SK-N-SH treated with all-trans-retinoic acid at 6 μM for 48 hours (cell line): ENCODE results near the gene SUSD5.

Source experiments
- ARNTL ChIP-seq: fragments of 450-650 bp; formaldehyde crosslinking; IDR thresholded peaks from 2 replicates; pipeline ENCODE4 v1.5.0; 2020; ENCODE audit warnings: low read depth, mild to moderate bottlenecking, moderate library complexity, borderline replicate concordance
- BACH2 ChIP-seq: fragments of 250-450 bp; sonication (Bioruptor Pico); IDR thresholded peaks from 2 replicates; pipeline ENCODE4 v1.9.0; 2021; ENCODE audit warnings: mild to moderate bottlenecking, borderline replicate concordance
- ESRRG ChIP-seq: fragments of 250-450 bp; sonication (Bioruptor Pico); IDR thresholded peaks from 2 replicates; pipeline ENCODE4 v1.6.1; 2021; ENCODE audit warnings: mild to moderate bottlenecking
- GLIS3 ChIP-seq: fragments of 250-450 bp; sonication (Bioruptor Pico); IDR thresholded peaks from 2 replicates; pipeline ENCODE4 v1.5.0; 2020; ENCODE audit warnings: mild to moderate bottlenecking, moderate library complexity
- OSR1 ChIP-seq: fragments of 250-450 bp; sonication (Bioruptor Pico); IDR thresholded peaks from 2 replicates; pipeline ENCODE4 v1.8.0; 2022; ENCODE audit warnings: moderate library complexity, mild to moderate bottlenecking, inconsistent platforms
- PPARA ChIP-seq: fragments of 250-450 bp; sonication (Bioruptor Pico); IDR thresholded peaks from 2 replicates; pipeline ENCODE4 v1.5.0; 2020; ENCODE audit warnings: mild to moderate bottlenecking, borderline replicate concordance
- RARB ChIP-seq: fragments of 250-450 bp; sonication (Bioruptor Pico); IDR thresholded peaks from 2 replicates; pipeline ENCODE4 v1.8.0; 2021; ENCODE audit warnings: mild to moderate bottlenecking, moderate library complexity
- ZC3H10 ChIP-seq: fragments of 250-450 bp; sonication (Bioruptor Pico); IDR thresholded peaks from 2 replicates; pipeline ENCODE4 v1.5.1; 2021; ENCODE audit warnings: mild to moderate bottlenecking, moderate library complexity
- ZFP3 ChIP-seq: fragments of 250-450 bp; sonication (Bioruptor Pico); IDR thresholded peaks from 2 replicates; pipeline ENCODE4 v1.5.0; 2020; ENCODE audit warnings: mild to moderate bottlenecking, moderate library complexity
- ZFP30 ChIP-seq: fragments of 450-650 bp; formaldehyde crosslinking; IDR thresholded peaks from 2 replicates; pipeline ENCODE4 v1.5.0; 2022; ENCODE audit warnings: mild to moderate bottlenecking, moderate library complexity
- ZNF565 ChIP-seq: fragments of 450-650 bp; formaldehyde crosslinking; conservative IDR thresholded peaks from 2 replicates; pipeline ENCODE4 v1.5.0; 2020; ENCODE audit warnings: low read depth, mild to moderate bottlenecking, moderate library complexity
- ZNF8 ChIP-seq: fragments of 450-650 bp; formaldehyde crosslinking; IDR thresholded peaks from 2 replicates; pipeline ENCODE4 v1.5.0; 2020; ENCODE audit warnings: mild to moderate bottlenecking, moderate library complexity
- TF ChIP-seq, protein P1 (sequence below): fragments of 250-450 bp; sonication (Bioruptor Pico); IDR thresholded peaks from 2 replicates; pipeline ENCODE4 v1.5.1; 2020; ENCODE audit warnings: low read depth, mild to moderate bottlenecking, moderate library complexity
- TF ChIP-seq, protein P2 (sequence below): fragments of 250-450 bp; sonication (Bioruptor Pico); IDR thresholded peaks from 2 replicates; pipeline ENCODE4 v1.8.0; 2020; ENCODE audit warnings: mild to moderate bottlenecking, moderate library complexity, borderline replicate concordance

DNA sequence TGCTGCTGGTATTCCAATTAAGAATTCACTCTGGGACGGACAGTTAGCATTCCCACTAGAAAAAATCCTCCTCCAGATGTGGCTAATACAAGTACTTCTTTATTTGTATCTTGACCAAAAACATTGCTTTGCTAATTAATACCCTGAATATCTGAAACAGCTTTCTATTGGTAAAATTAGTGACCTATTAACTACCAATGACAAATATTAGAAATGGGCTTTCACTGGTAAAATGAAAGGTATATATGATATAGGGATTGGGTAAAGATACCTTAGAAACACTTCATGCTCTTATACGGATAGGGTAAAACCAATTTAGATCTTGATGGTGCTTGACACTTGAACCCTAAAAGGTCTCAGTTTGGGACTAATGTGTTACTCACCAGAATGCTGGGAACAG is 52.5 kb downstream of the SUSD5 start:
- TF ChIP-seq BACH2 (CRISPR knock-in tag) (no peak), GLIS3 (CRISPR knock-in tag) (no peak), OSR1 (no peak), PPARA (CRISPR knock-in tag) (no peak), ZC3H10 (CRISPR knock-in tag) (no peak), ZFP30 (no peak), RARB (no peak), ZNF8 (CRISPR knock-in tag) (no peak), ZNF565 (CRISPR knock-in tag) (no peak), ZFP3 (CRISPR knock-in tag) (no peak), ESRRG (CRISPR knock-in tag) (no peak), ARNTL (CRISPR knock-in tag) (no peak)
- TF ChIP-seq, protein P1, sequence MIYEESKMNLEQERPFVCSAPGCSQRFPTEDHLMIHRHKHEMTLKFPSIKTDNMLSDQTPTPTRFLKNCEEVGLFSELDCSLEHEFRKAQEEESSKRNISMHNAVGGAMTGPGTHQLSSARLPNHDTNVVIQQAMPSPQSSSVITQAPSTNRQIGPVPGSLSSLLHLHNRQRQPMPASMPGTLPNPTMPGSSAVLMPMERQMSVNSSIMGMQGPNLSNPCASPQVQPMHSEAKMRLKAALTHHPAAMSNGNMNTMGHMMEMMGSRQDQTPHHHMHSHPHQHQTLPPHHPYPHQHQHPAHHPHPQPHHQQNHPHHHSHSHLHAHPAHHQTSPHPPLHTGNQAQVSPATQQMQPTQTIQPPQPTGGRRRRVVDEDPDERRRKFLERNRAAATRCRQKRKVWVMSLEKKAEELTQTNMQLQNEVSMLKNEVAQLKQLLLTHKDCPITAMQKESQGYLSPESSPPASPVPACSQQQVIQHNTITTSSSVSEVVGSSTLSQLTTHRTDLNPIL (CRISPR knock-in tag), result no peak
- TF ChIP-seq, protein P2, sequence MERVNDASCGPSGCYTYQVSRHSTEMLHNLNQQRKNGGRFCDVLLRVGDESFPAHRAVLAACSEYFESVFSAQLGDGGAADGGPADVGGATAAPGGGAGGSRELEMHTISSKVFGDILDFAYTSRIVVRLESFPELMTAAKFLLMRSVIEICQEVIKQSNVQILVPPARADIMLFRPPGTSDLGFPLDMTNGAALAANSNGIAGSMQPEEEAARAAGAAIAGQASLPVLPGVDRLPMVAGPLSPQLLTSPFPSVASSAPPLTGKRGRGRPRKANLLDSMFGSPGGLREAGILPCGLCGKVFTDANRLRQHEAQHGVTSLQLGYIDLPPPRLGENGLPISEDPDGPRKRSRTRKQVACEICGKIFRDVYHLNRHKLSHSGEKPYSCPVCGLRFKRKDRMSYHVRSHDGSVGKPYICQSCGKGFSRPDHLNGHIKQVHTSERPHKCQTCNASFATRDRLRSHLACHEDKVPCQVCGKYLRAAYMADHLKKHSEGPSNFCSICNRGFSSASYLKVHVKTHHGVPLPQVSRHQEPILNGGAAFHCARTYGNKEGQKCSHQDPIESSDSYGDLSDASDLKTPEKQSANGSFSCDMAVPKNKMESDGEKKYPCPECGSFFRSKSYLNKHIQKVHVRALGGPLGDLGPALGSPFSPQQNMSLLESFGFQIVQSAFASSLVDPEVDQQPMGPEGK (CRISPR knock-in tag), result no peak
